A673 (cell line): Measurements from ENCODE around the gene TCIRG1. TPM values are rescaled to one million over a fixed set of nuclear protein-coding genes. Genes with fewer than 3 reads are reported as not detected.

Source experiments
- BruUV-seq: library from RNA; stranded (reverse); fragments of 400-500 nt; replicated peaks from 2 replicates; lab custom pipeline; 2021; lab: Mats Ljungman, UMichigan
- CTCF ChIA-PET: fragments of 300-600 bp; sonication (Branson Sonifier 250); formaldehyde crosslinking; loops from one replicate; lab custom pipeline; 2022; ENCODE audit warnings: antibody characterized with exemption; lab: Charles Lee
- POLR2A ChIA-PET: fragments of 300-600 bp; sonication (Branson Sonifier 250); formaldehyde crosslinking; loops from one replicate; lab custom pipeline; 2022; ENCODE audit warnings: antibody characterized with exemption; ENCODE audit not compliant: low non-redundant PET; lab: Charles Lee
- DNase-seq: peaks from one replicate; pipeline ENCODE4 v3.0.0-alpha.2; 2015; ENCODE audit warnings: low spot score
- H3K27ac ChIP-seq: fragments of 200-600 bp; sonication (generic); 2 replicates; pipeline ENCODE4 v1.5.1; 2016; ENCODE audit warnings: mixed run types, low read depth, mild to moderate bottlenecking, mixed read lengths, antibody characterized with exemption, low read length; ENCODE audit not compliant: poor library complexity, severe bottlenecking
- H3K27me3 ChIP-seq: fragments of 200-600 bp; sonication (generic); replicated peaks from 2 replicates; pipeline ENCODE4 v1.6.1; 2017; ENCODE audit warnings: mixed run types, low read depth, mild to moderate bottlenecking, mixed read lengths, antibody characterized with exemption, low read length; ENCODE audit not compliant: insufficient read depth, poor library complexity
- H3K36me3 ChIP-seq: fragments of 200-600 bp; sonication (generic); 2 replicates; pipeline ENCODE4 v1.6.1; 2016; ENCODE audit warnings: mixed run types, mild to moderate bottlenecking, mixed read lengths, antibody characterized with exemption, low read length; ENCODE audit not compliant: insufficient read depth, poor library complexity, severe bottlenecking
- H3K4me1 ChIP-seq: fragments of 200-600 bp; sonication (generic); 2 replicates; pipeline ENCODE4 v1.6.1; 2017; ENCODE audit warnings: mixed run types, mild to moderate bottlenecking, mixed read lengths, antibody characterized with exemption, low read length; ENCODE audit not compliant: insufficient read depth, poor library complexity, severe bottlenecking
- H3K4me3 ChIP-seq: fragments of 200-600 bp; sonication (generic); 2 replicates; pipeline ENCODE4 v1.5.1; 2016; ENCODE audit warnings: low read depth, mixed run types, mild to moderate bottlenecking, mixed read lengths, low read length; ENCODE audit not compliant: poor library complexity, severe bottlenecking
- H3K9me3 ChIP-seq: fragments of 200-600 bp; sonication (generic); 2 replicates; pipeline ENCODE4 v1.6.1; 2016; ENCODE audit warnings: mixed run types, low read depth, mild to moderate bottlenecking, mixed read lengths, antibody characterized with exemption, low read length; ENCODE audit not compliant: poor library complexity, severe bottlenecking
- CTCF ChIP-seq: fragments of 300-800, 200-600 bp; sonication (generic); conservative IDR thresholded peaks from 2 replicates; pipeline ENCODE4 v1.5.1; 2017; ENCODE audit warnings: low read depth, mild to moderate bottlenecking, antibody characterized with exemption, low read length, moderate library complexity, mixed read lengths
- EZH2 ChIP-seq: fragments of 200-600 bp; sonication (generic); IDR thresholded peaks from 2 replicates; pipeline ENCODE4 v1.6.1; 2017; ENCODE audit warnings: borderline replicate concordance, low read depth, mild to moderate bottlenecking, mixed read lengths, antibody characterized with exemption, low read length; ENCODE audit not compliant: poor library complexity, severe bottlenecking
- intact Hi-C: fragments of 100-400 bp; cut with micrococcal nuclease; formaldehyde crosslinking; loops from one replicate; pipeline ENCODE4 v1.10.0; 2022; ENCODE audit not compliant: unreplicated experiment
- total RNA-seq: library from RNA; stranded (reverse); gene quantifications from 2 replicates; pipeline ENCODE4 v1.2.3, GENCODE V29; 2021

The TCIRG1 gene
- total RNA-seq, 1 experiment from 2014 or later, result 15.0 TPM

- TF ChIP-seq CTCF, result no peak
- TF ChIP-seq EZH2, result no peak
- Histone ChIP-seq H3K36me3 (peaks cover 19% of the 10 kb centered on the region), H3K27me3 (no peaks in the 10 kb centered on the region), H3K4me1 (peaks cover 26% of the 10 kb centered on the region), H3K9me3 (no peaks in the 10 kb centered on the region), H3K27ac (peak overlapping the region; percentile 60), H3K4me3 (no peak overlapping the region)
- DNase-seq, result no peak
- intact Hi-C loops, result loop anchor here (10.0 kb wide), 1 partner anchor 167 kb away; no protein-coding TSS in a partner anchor
- ChIA-PET CTCF (no interaction called here), POLR2A (no interaction called here)
- no TSS peak for BruUV-seq
These were observed 1.2 kb upstream of the TCIRG1 start for GRCh38 chr11:68037411-68038225.

GRCh38 chr11:68038226-68038717 is 553 bp upstream of the TCIRG1 start:
- intact Hi-C loops, result loop anchor here (10.0 kb wide), 1 partner anchor 167 kb away; no protein-coding TSS in a partner anchor
- H3K4me1 ChIP-seq, result peaks cover 26% of the 10 kb centered on the region
- no peaks in the 10 kb centered on the region for H3K27me3 ChIP-seq
- POLR2A ChIA-PET, result no interaction called here
- peaks cover 13% of the 10 kb centered on the region for H3K36me3 ChIP-seq
- no peak for TF ChIP-seq EZH2
- no peak for TF ChIP-seq CTCF
- peak overlapping the region; percentile 60 for H3K27ac ChIP-seq
- H3K4me3 ChIP-seq, result peak overlapping the region; percentile 46
- CTCF ChIA-PET, result no interaction called here
- no peaks in the 10 kb centered on the region for H3K9me3 ChIP-seq
- no TSS peak for BruUV-seq
- no peak for DNase-seq

GRCh38 chr11:68039526-68040086 is 781 bp downstream of the TCIRG1 start:
- DNase-seq, result no peak
- intact Hi-C loops, result loop anchor here (10.0 kb wide), 1 partner anchor 165 kb away; no protein-coding TSS in a partner anchor
- CTCF ChIA-PET, result interaction anchor here (0.6 kb wide), 1 partner anchor 307 kb away, joined by 6 read pairs; no protein-coding TSS in a partner anchor
- POLR2A ChIA-PET, result no interaction called here
- no TSS peak for BruUV-seq
- H3K9me3 ChIP-seq, result no peaks in the 10 kb centered on the region
- H3K4me3 ChIP-seq, result peak overlapping the region; percentile 46
- H3K27me3 ChIP-seq, result no peaks in the 10 kb centered on the region
- TF ChIP-seq EZH2, result no peak
- TF ChIP-seq CTCF, result no peak
- peak overlapping the region; percentile 72 for H3K27ac ChIP-seq
- H3K4me1 ChIP-seq, result peaks cover 26% of the 10 kb centered on the region
- no peaks in the 10 kb centered on the region for H3K36me3 ChIP-seq
